Measurements from ENCODE around the gene SUN3. TPM values are rescaled to one million over a fixed set of nuclear protein-coding genes. Genes with fewer than 3 reads are reported as not detected.
A peak's percentile ranks its signal among the peaks of the same experiment; 100 is the strongest.

The SUN3 gene
- total RNA-seq, 1 experiment from 2014 or later = not detected

GRCh38 chr7:47951374-47951773 lies 77.5 kb downstream of the SUN3 start:
- no peak overlapping the region for H2AFZ ChIP-seq (ENCODE audit: low read length)
- peak overlapping the region; percentile 38 for H3K27ac ChIP-seq (ENCODE audit: low read length)
- ChIA-PET POLR2A (ENCODE audit: unreplicated experiment) (no interaction called here), CTCF (interaction anchor here (0.5 to 1.0 kb wide), 2 partner anchors 9 to 23 kb away, joined by 5 to 13 read pairs; no protein-coding TSS in a partner anchor)
- peak; percentile 77 for ATAC-seq
- H3K27me3 ChIP-seq (ENCODE audit: low read length) = no peaks in the 10 kb centered on the region
- no peaks in the 10 kb centered on the region for H3K9me3 ChIP-seq (ENCODE audit: low read length)
- TF ChIP-seq CTCF (conservative IDR thresholded peaks at IDR 0.05; ENCODE audit: low read depth, low read length) (no peak), EZH2 (IDR thresholded peaks at IDR 0.05; ENCODE audit: low read length, unreplicated experiment) (no peak), EZH2phosphoT487 (IDR thresholded peaks at IDR 0.05; ENCODE audit: borderline replicate concordance, low read length) (no peak)
- H4K20me1 ChIP-seq (ENCODE audit: low read length) = no peaks in the 10 kb centered on the region
- TSS peak; percentile 25 for BruUV-seq (replicated peaks)
- H3K4me2 ChIP-seq (ENCODE audit: low read length) = peak overlapping the region; percentile 46
- H3K4me1 ChIP-seq (ENCODE audit: insufficient read depth, low read length) = peaks cover 25% of the 10 kb centered on the region
- 0 out of 2 replicates have a peak overlapping the region, but pooled peaks have one; percentile 2 for H3K4me3 ChIP-seq (ENCODE audit: low read length)
- intact Hi-C loops (cut with micrococcal nuclease) = no loop called here
- H3F3A ChIP-seq (ENCODE audit: low read length, unreplicated experiment) = no peaks in the 10 kb centered on the region
- no peaks in the 10 kb centered on the region for H3K79me2 ChIP-seq (ENCODE audit: low read length)
- H3K9ac ChIP-seq (ENCODE audit: low read length) = no peak overlapping the region
- DNase-seq = peak; percentile 58
- H3K9me2 ChIP-seq (replicated peaks; ENCODE audit: low read length) = no peaks in the 10 kb centered on the region
- peaks cover 7% of the 10 kb centered on the region; the same call in 1 of the 2 replicates for H3K36me3 ChIP-seq (ENCODE audit: low read depth, low read length)

- BruUV-seq (replicated peaks) = no TSS peak
- H3K36me3 ChIP-seq (ENCODE audit: low read depth, low read length) = peaks cover 7% of the 10 kb centered on the region; the same call in 1 of the 2 replicates
- 0 out of 2 replicates have a peak overlapping the region, but pooled peaks have one; percentile 2 for H3K4me3 ChIP-seq (ENCODE audit: low read length)
- no peaks in the 10 kb centered on the region for H4K20me1 ChIP-seq (ENCODE audit: low read length)
- ChIA-PET POLR2A (ENCODE audit: unreplicated experiment) (interaction anchor here (0.6 kb wide), 1 partner anchor 138 kb away, joined by 6 read pairs; no protein-coding TSS in a partner anchor), CTCF (interaction anchor here (0.5 to 1.0 kb wide), 2 partner anchors 23 to 540 kb away, joined by 3 to 5 read pairs; no protein-coding TSS in a partner anchor)
- H3K27me3 ChIP-seq (ENCODE audit: low read length) = no peaks in the 10 kb centered on the region
- H3F3A ChIP-seq (ENCODE audit: low read length, unreplicated experiment) = no peaks in the 10 kb centered on the region
- TF ChIP-seq CTCF (conservative IDR thresholded peaks at IDR 0.05; ENCODE audit: low read depth, low read length) = peak; percentile 41; the same call in 1 of the 2 replicates
- TF ChIP-seq EZH2phosphoT487 (IDR thresholded peaks at IDR 0.05; ENCODE audit: borderline replicate concordance, low read length) = no peak
- no peak for TF ChIP-seq EZH2 (IDR thresholded peaks at IDR 0.05; ENCODE audit: low read length, unreplicated experiment)
- peak overlapping the region; percentile 38 for H3K27ac ChIP-seq (ENCODE audit: low read length)
- H3K4me1 ChIP-seq (ENCODE audit: insufficient read depth, low read length) = peaks cover 25% of the 10 kb centered on the region
- peak overlapping the region; percentile 46 for H3K4me2 ChIP-seq (ENCODE audit: low read length)
- ATAC-seq = peak; percentile 88
- peak; percentile 64 for DNase-seq
- no peaks in the 10 kb centered on the region for H3K9me3 ChIP-seq (ENCODE audit: low read length)
- intact Hi-C loops (cut with micrococcal nuclease) = no loop called here
- H3K9ac ChIP-seq (ENCODE audit: low read length) = no peak overlapping the region
- H3K79me2 ChIP-seq (ENCODE audit: low read length) = no peaks in the 10 kb centered on the region
- 0 out of 2 replicates have a peak overlapping the region, but pooled peaks have one; percentile 53 for H2AFZ ChIP-seq (ENCODE audit: low read length)
- no peaks in the 10 kb centered on the region for H3K9me2 ChIP-seq (replicated peaks; ENCODE audit: low read length)
These were observed 78.2 kb downstream of the SUN3 start for GRCh38 chr7:47950714-47951113.

GRCh38 chr7:47949703-47950102 lies 79.2 kb downstream of the SUN3 start:
- DNase-seq (no peak), ATAC-seq (no peak)
- Histone ChIP-seq H3K4me1 (ENCODE audit: insufficient read depth, low read length) (peaks cover 25% of the 10 kb centered on the region), H2AFZ (ENCODE audit: low read length) (no peak overlapping the region), H3K9me3 (ENCODE audit: low read length) (no peaks in the 10 kb centered on the region), H3F3A (ENCODE audit: low read length, unreplicated experiment) (no peaks in the 10 kb centered on the region), H3K36me3 (ENCODE audit: low read depth, low read length) (peaks cover 3% of the 10 kb centered on the region; the same call in 1 of the 2 replicates), H3K4me3 (ENCODE audit: low read length) (no peak overlapping the region), H3K79me2 (ENCODE audit: low read length) (no peaks in the 10 kb centered on the region), H3K9ac (ENCODE audit: low read length) (no peak overlapping the region), H3K27ac (ENCODE audit: low read length) (no peak overlapping the region), H3K4me2 (ENCODE audit: low read length) (no peak overlapping the region), H3K27me3 (ENCODE audit: low read length) (no peaks in the 10 kb centered on the region), H4K20me1 (ENCODE audit: low read length) (no peaks in the 10 kb centered on the region), H3K9me2 (replicated peaks; ENCODE audit: low read length) (no peaks in the 10 kb centered on the region)
- POLR2A ChIA-PET (ENCODE audit: unreplicated experiment) = interaction anchor here (0.6 kb wide), 1 partner anchor 311 kb away, joined by 5 read pairs; no protein-coding TSS in a partner anchor
- no TSS peak for BruUV-seq (replicated peaks)
- CTCF ChIA-PET = no interaction called here
- no peak for TF ChIP-seq EZH2 (IDR thresholded peaks at IDR 0.05; ENCODE audit: low read length, unreplicated experiment)
- no peak for TF ChIP-seq CTCF (conservative IDR thresholded peaks at IDR 0.05; ENCODE audit: low read depth, low read length)
- no peak for TF ChIP-seq EZH2phosphoT487 (IDR thresholded peaks at IDR 0.05; ENCODE audit: borderline replicate concordance, low read length)
- intact Hi-C loops (cut with micrococcal nuclease) = loop anchor here (10.0 kb wide), 1 partner anchor 685 kb away; no protein-coding TSS in a partner anchor
